Measurements from ENCODE around the gene CDYL.

DNA sequence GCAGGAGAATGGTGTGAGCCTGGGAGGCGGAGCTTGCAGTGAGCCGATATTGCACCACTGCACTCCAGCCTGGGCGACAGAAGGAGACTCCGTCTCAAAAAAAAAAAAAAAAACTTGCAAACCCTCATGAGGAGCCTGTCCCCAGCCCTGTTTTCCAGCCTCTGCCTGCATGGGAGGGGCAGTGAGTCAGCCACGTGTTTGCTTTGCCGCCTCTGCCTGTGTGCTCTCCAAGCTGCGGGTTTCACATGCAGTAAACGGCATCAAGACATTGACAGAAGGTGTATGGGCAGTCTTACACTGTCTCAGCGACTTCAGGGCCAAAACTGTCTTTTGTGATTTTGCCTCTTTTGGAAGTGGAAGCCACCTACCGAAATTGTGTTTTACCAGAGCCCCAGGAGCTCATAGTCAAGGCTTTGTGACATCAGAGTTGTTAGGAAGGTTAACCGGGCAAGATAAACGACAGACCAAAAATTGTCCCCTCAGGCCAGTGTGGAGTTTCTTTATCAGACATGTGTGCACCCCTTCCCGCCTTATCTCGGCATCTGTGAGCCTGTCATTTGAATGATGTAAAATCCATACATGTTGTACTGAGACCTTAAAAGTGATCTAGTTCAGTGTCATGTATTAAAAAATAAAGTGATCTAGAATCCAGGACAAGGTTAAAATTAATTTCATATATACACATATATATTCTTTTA lies 174.8 kb downstream of the CDYL start:
- TF ChIP-seq EZH2 (IDR thresholded peaks at IDR 0.05), result no peak
- TF ChIP-seq, protein P1, sequence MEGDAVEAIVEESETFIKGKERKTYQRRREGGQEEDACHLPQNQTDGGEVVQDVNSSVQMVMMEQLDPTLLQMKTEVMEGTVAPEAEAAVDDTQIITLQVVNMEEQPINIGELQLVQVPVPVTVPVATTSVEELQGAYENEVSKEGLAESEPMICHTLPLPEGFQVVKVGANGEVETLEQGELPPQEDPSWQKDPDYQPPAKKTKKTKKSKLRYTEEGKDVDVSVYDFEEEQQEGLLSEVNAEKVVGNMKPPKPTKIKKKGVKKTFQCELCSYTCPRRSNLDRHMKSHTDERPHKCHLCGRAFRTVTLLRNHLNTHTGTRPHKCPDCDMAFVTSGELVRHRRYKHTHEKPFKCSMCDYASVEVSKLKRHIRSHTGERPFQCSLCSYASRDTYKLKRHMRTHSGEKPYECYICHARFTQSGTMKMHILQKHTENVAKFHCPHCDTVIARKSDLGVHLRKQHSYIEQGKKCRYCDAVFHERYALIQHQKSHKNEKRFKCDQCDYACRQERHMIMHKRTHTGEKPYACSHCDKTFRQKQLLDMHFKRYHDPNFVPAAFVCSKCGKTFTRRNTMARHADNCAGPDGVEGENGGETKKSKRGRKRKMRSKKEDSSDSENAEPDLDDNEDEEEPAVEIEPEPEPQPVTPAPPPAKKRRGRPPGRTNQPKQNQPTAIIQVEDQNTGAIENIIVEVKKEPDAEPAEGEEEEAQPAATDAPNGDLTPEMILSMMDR (IDR thresholded peaks at IDR 0.05), result no peak

Measured in neural progenitor cell (in vitro differentiated cells).